ENCODE measurements around the gene RAPGEF2. TPM values are rescaled to one million over a fixed set of nuclear protein-coding genes. Genes with fewer than 3 reads are reported as not detected.

The RAPGEF2 gene
- total and polyA plus RNA-seq, 2 experiments from 2014 or later: 10.2 to 63.1 TPM

- Histone ChIP-seq H3K79me2 (replicated peaks; ENCODE audit: insufficient read depth) (peaks cover 74% of the 10 kb centered on the region), H4K20me1 (replicated peaks; ENCODE audit: insufficient read depth) (no peaks in the 10 kb centered on the region), H3K4me1 (ENCODE audit: insufficient read depth) (peaks cover 50% of the 10 kb centered on the region), H3K4me2 (peak overlapping the region; percentile 7; the same call in 1 of the 2 replicates), H3K27me3 (ENCODE audit: insufficient read depth) (no peaks in the 10 kb centered on the region), H3K36me3 (ENCODE audit: insufficient read depth) (no peaks in the 10 kb centered on the region), H3K4me3 (no peak overlapping the region), H3F3A (replicated peaks; ENCODE audit: low read depth) (no peaks in the 10 kb centered on the region), H3K9me2 (ENCODE audit: insufficient read depth) (no peaks in the 10 kb centered on the region), H3K27ac (ENCODE audit: low read depth) (peak overlapping the region; percentile 72), H2AFZ (no peak overlapping the region)
- Mint-ChIP-seq H3K27ac (peak overlapping the region; percentile 39; the same call in 1 of the 2 replicates), H3K4me3 (no peak overlapping the region), H3K9me3 (peaks cover 4% of the 10 kb centered on the region; the same call in 1 of the 3 replicates), H3K4me1 (peaks cover 64% of the 10 kb centered on the region), H3K27me3 (ENCODE audit: insufficient read depth, low read depth, poor library complexity) (peaks cover 2% of the 10 kb centered on the region), H3K36me3 (ENCODE audit: low read depth) (peaks cover 6% of the 10 kb centered on the region; the same call in 1 of the 3 replicates)
- peak; percentile 59 for DNase-seq (ENCODE audit: low spot score)
- TF ChIP-seq EZH2phosphoT487 (IDR thresholded peaks at IDR 0.05; ENCODE audit: unreplicated experiment) (no peak), ZNF331 (CRISPR knock-in tag; IDR thresholded peaks at IDR 0.05; ENCODE audit: low read depth) (no peak), REST (IDR thresholded peaks at IDR 0.05; ENCODE audit: unreplicated experiment) (no peak), NANOG (IDR thresholded peaks at IDR 0.05; ENCODE audit: borderline replicate concordance) (no peak), ZNF462 (CRISPR knock-in tag; IDR thresholded peaks at IDR 0.05) (no peak), EZH2 (IDR thresholded peaks at IDR 0.05; ENCODE audit: low read depth, unreplicated experiment) (no peak), CREB1 (CRISPR knock-in tag; IDR thresholded peaks at IDR 0.05; ENCODE audit: low read depth) (no peak), JUNB (IDR thresholded peaks at IDR 0.05; ENCODE audit: unreplicated experiment) (no peak), ETS1 (IDR thresholded peaks at IDR 0.05) (no peak), ZNF114 (CRISPR knock-in tag; IDR thresholded peaks at IDR 0.05) (no peak), POLR2AphosphoS5 (IDR thresholded peaks at IDR 0.05; ENCODE audit: low read depth) (no peak), STAT1 (IDR thresholded peaks at IDR 0.05; ENCODE audit: unreplicated experiment) (no peak)
- TF ChIP-seq, protein P1, sequence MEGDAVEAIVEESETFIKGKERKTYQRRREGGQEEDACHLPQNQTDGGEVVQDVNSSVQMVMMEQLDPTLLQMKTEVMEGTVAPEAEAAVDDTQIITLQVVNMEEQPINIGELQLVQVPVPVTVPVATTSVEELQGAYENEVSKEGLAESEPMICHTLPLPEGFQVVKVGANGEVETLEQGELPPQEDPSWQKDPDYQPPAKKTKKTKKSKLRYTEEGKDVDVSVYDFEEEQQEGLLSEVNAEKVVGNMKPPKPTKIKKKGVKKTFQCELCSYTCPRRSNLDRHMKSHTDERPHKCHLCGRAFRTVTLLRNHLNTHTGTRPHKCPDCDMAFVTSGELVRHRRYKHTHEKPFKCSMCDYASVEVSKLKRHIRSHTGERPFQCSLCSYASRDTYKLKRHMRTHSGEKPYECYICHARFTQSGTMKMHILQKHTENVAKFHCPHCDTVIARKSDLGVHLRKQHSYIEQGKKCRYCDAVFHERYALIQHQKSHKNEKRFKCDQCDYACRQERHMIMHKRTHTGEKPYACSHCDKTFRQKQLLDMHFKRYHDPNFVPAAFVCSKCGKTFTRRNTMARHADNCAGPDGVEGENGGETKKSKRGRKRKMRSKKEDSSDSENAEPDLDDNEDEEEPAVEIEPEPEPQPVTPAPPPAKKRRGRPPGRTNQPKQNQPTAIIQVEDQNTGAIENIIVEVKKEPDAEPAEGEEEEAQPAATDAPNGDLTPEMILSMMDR (conservative IDR thresholded peaks at IDR 0.05; ENCODE audit: low read depth in 2 of 2): no peak
- peak; percentile 60 for ATAC-seq
Observed at GRCh38 chr4:159227984-159228383, 125.1 kb downstream of the RAPGEF2 start.
